Measurements from ENCODE around the gene ZFR2. TPM values are rescaled to one million over a fixed set of nuclear protein-coding genes. Genes with fewer than 3 reads are reported as not detected.

The ZFR2 gene
- total RNA-seq, 3 donors from 2014 or later: 0.66 TPM; not detected in 2

GRCh38 chr19:3804429-3804828 is 64.4 kb downstream of the ZFR2 start:
- ATAC-seq: no peak
- H3K4me1 ChIP-seq (ENCODE audit: low read depth): no peaks in the 10 kb centered on the region
- no peak for DNase-seq
- H3K4me3 ChIP-seq: no peak overlapping the region
- TF ChIP-seq CTCF (IDR thresholded peaks at IDR 0.05): no peak
- no peaks in the 10 kb centered on the region for H3K36me3 ChIP-seq (ENCODE audit: low read depth)
- intact Hi-C loops (cut with DNase I, micrococcal nuclease): no loop called here
- no peaks in the 10 kb centered on the region for H3K9me3 ChIP-seq

- DNase-seq: no peak
- TF ChIP-seq CTCF (IDR thresholded peaks at IDR 0.05): no peak
- H3K4me1 ChIP-seq (ENCODE audit: low read depth): no peaks in the 10 kb centered on the region
- no peaks in the 10 kb centered on the region for H3K36me3 ChIP-seq (ENCODE audit: low read depth)
- no peaks in the 10 kb centered on the region for H3K9me3 ChIP-seq
- ATAC-seq: no peak
- no peak overlapping the region for H3K4me3 ChIP-seq
- intact Hi-C loops (cut with DNase I, micrococcal nuclease): no loop called here
Measured at GRCh38 chr19:3803986-3804385, 64.9 kb downstream of the ZFR2 start.

GRCh38 chr19:3803114-3803888 is 65.5 kb downstream of the ZFR2 start:
- no peak overlapping the region for H3K4me3 ChIP-seq

GRCh38 chr19:3801412-3802096 is 67.3 kb downstream of the ZFR2 start:
- Histone ChIP-seq H3K36me3 (ENCODE audit: low read depth) (no peaks in the 10 kb centered on the region), H3K4me3 (no peak overlapping the region), H3K4me1 (ENCODE audit: low read depth) (no peaks in the 10 kb centered on the region), H3K9me3 (no peaks in the 10 kb centered on the region)
- intact Hi-C loops (cut with DNase I, micrococcal nuclease): no loop called here
- peak; percentile 65 for ATAC-seq
- no peak for TF ChIP-seq CTCF (IDR thresholded peaks at IDR 0.05)
- peak; percentile 24 to 77 (median 55) for DNase-seq

More at GRCh38 chr19:3803114-3803888, 65.5 kb downstream of the ZFR2 start:
- ATAC-seq (no peak), DNase-seq (no peak)
- H3K4me1 ChIP-seq (ENCODE audit: low read depth): no peaks in the 10 kb centered on the region
- H3K9me3 ChIP-seq: no peaks in the 10 kb centered on the region
- intact Hi-C loops (cut with DNase I, micrococcal nuclease): no loop called here
- TF ChIP-seq CTCF (IDR thresholded peaks at IDR 0.05): no peak
- H3K36me3 ChIP-seq (ENCODE audit: low read depth): no peaks in the 10 kb centered on the region

- no peaks in the 10 kb centered on the region for H3K4me1 ChIP-seq (ENCODE audit: low read depth)
- H3K9me3 ChIP-seq: no peaks in the 10 kb centered on the region
- no peak for ATAC-seq
- no peak for DNase-seq
- H3K36me3 ChIP-seq (ENCODE audit: low read depth): no peaks in the 10 kb centered on the region
- intact Hi-C loops (cut with DNase I, micrococcal nuclease): no loop called here
- no peak overlapping the region for H3K4me3 ChIP-seq
- no peak for TF ChIP-seq CTCF (IDR thresholded peaks at IDR 0.05)
Measured at GRCh38 chr19:3800996-3801395, 67.8 kb downstream of the ZFR2 start.
